Stomach (tissue), 4 donors: ENCODE measurements around the gene NCAPG2.

Experiments used
- EP300 ChIP-seq: sonication (generic); formaldehyde crosslinking; IDR thresholded peaks from one replicate; pipeline ENCODE4 v1.6.1; 2017; ENCODE audit warnings: antibody characterized with exemption
- POLR2A ChIP-seq, 4 donors: fragments of 450-650 bp; IDR thresholded peaks; one replicate each; pipeline ENCODE4 v1.6.1; 2016; ENCODE audit warnings: antibody characterized with exemption in 4 of 4, control low read depth in 2 of 4, mild to moderate bottlenecking in 1 of 4, moderate library complexity in 1 of 4
- POLR2AphosphoS5 ChIP-seq, 3 donors: sonication (generic); formaldehyde crosslinking; IDR thresholded peaks; one replicate each; pipeline ENCODE4 v1.6.1; 2016; ENCODE audit warnings: antibody characterized with exemption in 3 of 3
- TF ChIP-seq, protein P1 (sequence below), 7 experiments: fragments of 450-650 bp in 4 of 7; fragments of 200-600 bp in 3 of 7; sonication (generic) in 3 of 7; IDR thresholded peaks; one replicate each; pipeline ENCODE4 v1.5.1; 2016 to 2019; ENCODE audit warnings: antibody characterized with exemption in 7 of 7, control low read depth in 2 of 7, mild to moderate bottlenecking in 1 of 7

DNA sequence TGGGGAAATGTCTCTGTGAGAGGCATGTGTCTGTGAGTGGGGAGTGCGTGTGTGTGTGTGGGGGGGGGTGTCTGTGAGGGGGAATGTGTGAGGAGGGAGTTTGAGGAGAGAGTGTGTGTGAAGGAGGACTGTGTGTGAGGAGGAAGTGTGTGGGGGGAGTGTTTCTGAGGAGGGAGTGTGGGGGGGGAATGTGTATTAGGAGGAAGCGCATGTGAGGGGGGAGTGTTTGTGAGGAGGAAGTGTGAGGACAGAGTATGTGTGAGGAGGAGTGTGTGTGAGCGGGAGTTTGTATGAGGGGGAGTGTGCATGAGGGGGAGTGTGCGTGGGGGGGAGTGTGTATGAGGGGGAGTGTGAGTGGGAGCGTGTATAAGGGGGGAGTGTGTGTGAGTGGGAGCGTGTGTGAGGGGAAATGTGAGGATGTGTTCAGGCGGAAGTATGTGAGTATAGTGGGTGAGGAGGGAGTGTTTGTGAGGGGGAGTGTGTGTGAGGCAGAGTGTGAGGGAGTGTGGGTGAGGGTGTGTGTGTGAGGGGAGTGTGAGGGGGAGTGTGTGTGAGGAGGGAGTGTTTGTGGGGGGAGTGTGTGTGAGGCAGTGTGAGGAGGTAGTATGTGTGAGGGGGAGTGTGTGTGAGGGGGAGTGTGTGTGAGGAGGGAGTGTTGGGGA is 95.2 kb downstream of the NCAPG2 start:
- TF ChIP-seq POLR2A (IDR thresholded peaks at IDR 0.05): no peak
- TF ChIP-seq, protein P1, sequence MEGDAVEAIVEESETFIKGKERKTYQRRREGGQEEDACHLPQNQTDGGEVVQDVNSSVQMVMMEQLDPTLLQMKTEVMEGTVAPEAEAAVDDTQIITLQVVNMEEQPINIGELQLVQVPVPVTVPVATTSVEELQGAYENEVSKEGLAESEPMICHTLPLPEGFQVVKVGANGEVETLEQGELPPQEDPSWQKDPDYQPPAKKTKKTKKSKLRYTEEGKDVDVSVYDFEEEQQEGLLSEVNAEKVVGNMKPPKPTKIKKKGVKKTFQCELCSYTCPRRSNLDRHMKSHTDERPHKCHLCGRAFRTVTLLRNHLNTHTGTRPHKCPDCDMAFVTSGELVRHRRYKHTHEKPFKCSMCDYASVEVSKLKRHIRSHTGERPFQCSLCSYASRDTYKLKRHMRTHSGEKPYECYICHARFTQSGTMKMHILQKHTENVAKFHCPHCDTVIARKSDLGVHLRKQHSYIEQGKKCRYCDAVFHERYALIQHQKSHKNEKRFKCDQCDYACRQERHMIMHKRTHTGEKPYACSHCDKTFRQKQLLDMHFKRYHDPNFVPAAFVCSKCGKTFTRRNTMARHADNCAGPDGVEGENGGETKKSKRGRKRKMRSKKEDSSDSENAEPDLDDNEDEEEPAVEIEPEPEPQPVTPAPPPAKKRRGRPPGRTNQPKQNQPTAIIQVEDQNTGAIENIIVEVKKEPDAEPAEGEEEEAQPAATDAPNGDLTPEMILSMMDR (IDR thresholded peaks at IDR 0.05): no peak
- no peak for TF ChIP-seq POLR2AphosphoS5 (IDR thresholded peaks at IDR 0.05)
- no peak for TF ChIP-seq EP300
